Stimulated activated CD8-positive, alpha-beta memory T cell treated with anti-CD3 and anti-CD28 coated beads, Interleukin-4, amount 100 ng/mL, for 24 hours (primary cell): Measurements from ENCODE around the gene TSHZ2.

Experiments
- DNase-seq: peaks from one replicate; pipeline ENCODE4 v3.0.0-alpha.2; 2020; ENCODE audit warnings: low read depth

Gene TSHZ2

GRCh38 chr20:53247468-53248103, 275.4 kb downstream of the TSHZ2 start:
- DNase-seq, result no peak

DNA sequence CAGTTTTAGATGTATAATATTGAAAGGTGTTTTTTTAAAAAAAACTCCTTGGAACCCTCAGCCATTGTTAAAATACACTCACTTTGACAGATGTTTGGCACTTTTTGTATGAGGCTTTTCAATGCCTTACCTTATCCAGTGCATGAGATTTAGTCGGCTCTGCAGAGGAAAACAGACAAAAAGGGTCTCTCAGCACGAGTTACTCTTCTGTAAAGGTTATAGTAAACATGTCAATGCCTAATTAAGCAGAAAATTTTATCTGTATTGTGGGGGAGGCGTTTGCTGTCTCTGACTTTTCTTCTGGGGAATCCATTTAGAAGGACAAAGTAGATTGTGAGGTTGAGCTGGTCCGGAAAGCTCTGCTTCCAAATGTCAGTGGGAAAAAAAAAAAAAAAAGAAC, 278.3 kb downstream of the TSHZ2 start:
- no peak for DNase-seq

DNA sequence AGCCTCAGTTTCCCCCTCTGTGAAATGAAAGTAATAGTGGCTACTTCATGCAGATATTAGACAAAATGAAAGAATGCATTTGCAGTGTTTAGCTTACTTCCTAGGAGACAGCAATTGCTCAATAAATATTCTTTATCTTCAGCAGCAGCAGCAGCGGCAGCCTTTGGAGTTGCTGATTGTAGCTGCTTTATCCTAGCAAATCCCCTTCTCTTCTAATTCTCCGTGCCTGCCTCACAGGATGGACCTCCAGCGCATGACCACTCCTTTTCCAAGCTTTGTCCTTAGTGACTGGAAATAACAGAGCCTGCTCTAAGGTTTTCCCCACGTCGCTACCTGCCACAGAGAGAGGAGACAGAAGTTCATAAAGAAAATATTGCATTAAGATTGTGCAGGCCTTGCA, 279.8 kb downstream of the TSHZ2 start:
- DNase-seq, result no peak

- DNase-seq, result no peak
These were observed 281.5 kb downstream of the TSHZ2 start for GRCh38 chr20:53253668-53254067.

DNA sequence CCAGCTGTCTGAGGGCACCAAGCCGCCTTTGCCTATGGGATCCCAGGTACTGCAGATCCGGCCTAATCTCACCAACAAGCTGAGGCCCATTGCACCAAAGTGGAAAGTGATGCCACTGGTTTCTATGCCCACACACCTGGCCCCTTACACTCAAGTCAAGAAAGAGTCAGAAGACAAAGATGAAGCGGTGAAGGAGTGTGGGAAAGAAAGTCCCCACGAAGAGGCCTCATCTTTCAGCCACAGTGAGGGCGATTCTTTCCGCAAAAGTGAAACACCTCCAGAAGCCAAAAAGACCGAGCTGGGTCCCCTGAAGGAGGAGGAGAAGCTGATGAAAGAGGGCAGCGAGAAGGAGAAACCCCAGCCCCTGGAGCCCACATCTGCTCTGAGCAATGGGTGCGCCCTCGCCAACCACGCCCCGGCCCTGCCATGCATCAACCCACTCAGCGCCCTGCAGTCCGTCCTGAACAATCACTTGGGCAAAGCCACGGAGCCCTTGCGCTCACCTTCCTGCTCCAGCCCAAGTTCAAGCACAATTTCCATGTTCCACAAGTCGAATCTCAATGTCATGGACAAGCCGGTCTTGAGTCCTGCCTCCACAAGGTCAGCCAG, 283.0 kb downstream of the TSHZ2 start:
- DNase-seq, result no peak

DNA sequence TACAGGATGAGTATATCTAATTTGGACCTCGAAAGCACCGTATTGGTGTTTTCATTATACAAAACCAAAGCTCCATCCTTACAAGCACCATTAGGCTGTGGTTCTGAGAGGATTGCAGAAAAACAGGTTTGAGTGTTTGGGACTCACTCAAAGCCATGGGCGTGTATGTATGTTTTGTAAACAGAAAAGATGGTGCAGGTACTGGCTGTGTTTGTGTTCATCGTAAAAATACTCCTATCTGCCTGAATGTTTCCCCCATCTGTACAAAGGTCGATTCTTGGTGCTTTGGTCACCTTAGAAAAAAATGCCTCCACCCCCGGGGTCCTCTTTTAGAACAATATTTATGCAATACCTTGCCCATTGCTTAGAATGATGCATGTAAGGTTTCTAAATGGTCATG, 286.6 kb downstream of the TSHZ2 start:
- no peak for DNase-seq

GRCh38 chr20:53260168-53260567, 288.0 kb downstream of the TSHZ2 start:
- no peak for DNase-seq

DNA sequence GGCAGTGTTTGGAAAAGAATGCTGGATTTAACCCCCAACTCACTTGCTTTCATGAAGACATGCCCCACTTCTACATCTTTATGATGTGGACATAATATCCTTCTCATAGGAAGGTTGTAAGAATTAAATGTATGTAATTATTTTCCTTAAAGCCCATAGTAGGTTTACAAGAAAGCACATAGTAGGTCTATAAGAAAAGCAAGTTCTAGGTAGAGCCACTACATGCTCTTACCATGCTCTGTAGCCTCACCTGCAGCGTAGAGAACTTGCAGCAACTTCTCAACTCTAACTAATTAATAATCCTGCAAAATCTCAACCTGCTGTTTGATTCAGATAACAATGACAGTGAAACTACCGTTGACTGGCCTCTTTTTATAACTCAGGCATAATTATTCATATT, 288.4 kb downstream of the TSHZ2 start:
- DNase-seq, result no peak

DNA sequence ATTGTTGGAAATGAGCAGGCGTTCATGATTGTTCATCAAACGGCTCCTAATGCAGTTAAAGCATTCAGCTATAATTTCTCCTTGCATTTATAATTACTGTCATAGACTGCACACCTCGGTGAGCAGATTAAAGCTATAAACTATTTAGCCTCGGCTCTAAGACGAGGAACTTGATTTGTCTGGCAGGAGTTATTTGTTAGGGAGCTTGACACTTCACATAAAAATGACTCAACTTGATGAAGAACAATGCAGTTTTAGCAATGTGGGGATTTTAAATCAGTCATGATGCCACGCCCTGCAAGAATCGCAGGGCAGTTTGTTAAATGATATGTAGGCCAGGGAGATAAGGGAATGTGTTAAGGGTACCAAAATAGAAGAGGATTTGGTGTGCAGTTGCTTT, 290.2 kb downstream of the TSHZ2 start:
- no peak for DNase-seq

DNA sequence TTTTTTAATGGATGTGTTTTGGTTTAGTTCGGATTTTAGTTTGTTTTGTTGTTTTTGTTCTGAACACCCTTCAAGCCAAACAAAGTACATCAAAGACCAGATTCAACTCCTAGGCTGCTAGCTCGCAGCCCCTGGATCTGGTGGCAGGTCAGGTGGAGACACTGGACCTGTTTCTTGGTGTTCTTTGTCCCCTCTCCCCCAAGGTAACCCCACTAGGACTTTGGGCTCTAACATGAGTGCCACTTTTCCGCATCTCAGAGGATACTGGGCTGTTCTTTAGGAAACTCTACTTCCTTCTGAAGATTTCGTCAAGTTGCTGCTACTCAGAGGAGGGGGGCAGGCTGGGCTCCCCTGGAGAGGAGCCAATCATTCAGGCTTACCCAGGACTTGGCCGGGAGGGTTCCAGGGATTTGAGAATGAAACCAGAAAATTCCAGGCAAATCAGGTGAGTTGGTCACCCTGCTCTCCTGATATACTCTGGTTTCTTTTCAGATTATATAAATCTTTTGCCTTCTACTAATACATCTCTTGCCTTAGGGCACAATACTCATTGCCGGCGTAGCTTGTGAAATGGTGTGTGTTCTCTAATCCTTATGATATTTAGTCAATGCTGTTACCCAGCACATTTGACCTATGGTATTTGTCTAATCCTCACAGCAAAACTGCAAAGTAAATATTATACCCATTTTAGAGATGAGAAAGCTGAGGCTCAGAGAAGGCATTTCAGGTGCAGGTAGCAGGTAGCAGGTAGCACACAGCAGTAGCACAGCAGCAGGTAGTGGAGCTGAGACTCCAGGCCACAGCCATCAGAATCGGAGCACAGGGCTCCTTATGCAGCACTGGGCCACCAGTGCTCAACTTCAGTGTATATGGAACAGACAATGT, 291.6 kb downstream of the TSHZ2 start:
- no peak for DNase-seq

DNA sequence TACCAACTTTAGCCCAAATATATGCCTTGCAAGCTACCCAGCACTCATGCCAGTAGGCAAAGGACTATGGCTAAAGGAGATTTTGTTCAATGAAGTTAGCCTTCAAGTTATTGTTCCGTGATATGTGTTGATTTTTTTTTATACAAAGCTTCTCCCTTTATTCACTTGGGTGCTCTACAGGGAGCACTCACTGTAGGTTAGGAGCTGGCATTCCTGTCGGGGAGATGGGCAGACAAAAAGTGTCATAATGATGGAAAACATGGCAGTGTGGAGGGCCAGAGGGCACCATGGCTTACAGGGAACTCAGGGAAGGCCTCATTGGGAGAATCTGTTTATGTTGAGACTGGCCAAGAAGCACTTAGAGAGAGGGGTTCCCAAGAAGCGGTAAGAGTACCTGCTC, 292.4 kb downstream of the TSHZ2 start:
- no peak for DNase-seq

DNA sequence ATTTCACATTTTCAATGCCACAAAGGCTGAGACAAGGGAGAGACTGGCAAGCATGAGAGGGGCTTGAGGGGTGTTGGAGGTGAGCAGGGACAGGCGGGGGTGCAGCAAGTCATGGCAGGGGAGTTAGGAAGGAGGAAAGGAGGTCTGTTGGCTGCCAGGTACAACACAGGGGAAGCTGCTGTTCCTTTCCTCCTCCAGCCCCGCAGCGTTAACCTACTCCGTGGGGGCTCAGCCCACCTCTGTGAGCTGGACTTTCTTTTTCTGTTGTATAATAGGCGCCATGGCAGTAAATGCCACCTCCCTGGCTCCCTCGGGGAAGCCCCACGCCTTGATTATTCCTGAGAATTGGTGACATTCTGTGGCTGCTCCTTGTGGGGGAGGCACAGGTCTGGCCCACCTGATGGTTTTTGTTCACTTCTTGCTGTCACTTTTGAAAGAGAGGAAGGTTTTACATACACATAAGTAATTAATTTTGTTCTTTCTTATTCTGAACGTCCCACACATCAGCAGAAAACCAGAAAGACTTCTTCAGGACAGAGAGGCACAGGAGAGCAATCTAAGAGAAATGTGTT, 293.2 kb downstream of the TSHZ2 start:
- no peak for DNase-seq

- no peak for DNase-seq
These were observed 297.2 kb downstream of the TSHZ2 start for GRCh38 chr20:53269380-53269779.

DNA sequence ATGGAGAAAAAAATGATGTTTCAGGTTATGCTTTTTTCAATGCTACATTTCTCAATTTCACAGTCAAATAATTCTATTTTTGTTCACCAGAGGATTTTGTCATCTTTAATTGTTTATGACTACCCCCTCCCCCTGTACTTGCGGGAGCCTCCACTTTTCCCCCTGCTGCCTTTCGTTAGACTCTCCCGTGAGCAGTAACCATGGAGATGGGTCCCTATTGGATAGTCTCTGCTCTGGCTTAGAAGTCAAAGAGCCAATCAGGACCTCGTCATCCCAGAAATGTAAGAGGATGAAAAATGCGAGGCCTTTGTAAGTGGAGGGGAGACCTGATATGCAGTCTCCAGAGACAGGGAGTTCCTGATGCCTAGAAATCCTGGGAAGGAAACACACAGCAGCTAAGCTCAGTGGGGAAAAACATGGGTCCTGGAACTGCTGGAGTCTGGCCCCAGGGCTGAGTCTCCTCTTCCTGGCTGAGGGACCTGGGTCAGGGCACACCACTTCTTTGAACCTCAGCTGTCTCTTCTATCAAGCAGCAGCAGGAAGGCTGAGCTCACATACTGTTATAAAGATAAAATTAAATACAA, 298.7 kb downstream of the TSHZ2 start:
- DNase-seq, result no peak

- no peak for DNase-seq
These were observed 302.2 kb downstream of the TSHZ2 start for GRCh38 chr20:53274365-53274764.

GRCh38 chr20:53274807-53275206, 302.6 kb downstream of the TSHZ2 start:
- no peak for DNase-seq

- DNase-seq, result no peak
These were observed 304.0 kb downstream of the TSHZ2 start for GRCh38 chr20:53276143-53276542.

GRCh38 chr20:53278555-53278954, 306.4 kb downstream of the TSHZ2 start:
- DNase-seq, result no peak

DNA sequence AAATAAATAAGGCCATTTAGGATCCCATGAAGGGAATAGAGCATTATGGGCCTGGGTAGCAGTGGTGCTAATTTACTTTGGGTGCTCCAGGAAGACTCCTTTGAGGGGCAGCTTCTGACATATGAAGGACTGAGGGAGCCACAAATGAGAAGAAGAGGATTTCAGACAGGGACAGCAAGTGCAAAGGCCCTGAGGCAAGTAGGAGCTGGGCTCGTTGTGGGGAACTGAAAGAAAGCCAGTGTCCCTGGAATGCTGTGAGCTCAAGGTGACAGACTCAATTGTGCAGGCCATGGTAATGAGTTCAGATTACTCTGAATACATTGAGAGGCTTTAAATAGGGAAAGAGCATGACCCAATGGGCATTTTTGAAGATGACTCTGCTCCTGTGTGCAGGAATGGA, 307.6 kb downstream of the TSHZ2 start:
- no peak for DNase-seq

- DNase-seq, result no peak
These were observed 309.5 kb downstream of the TSHZ2 start for GRCh38 chr20:53281557-53282117.

- no peak for DNase-seq
These were observed 310.2 kb downstream of the TSHZ2 start for GRCh38 chr20:53282217-53282955.
